A549 (cell line): ENCODE results near the gene VIPAS39. TPM values are rescaled to one million over a fixed set of nuclear protein-coding genes. Genes with fewer than 3 reads are reported as not detected.

Source experiments
- ATAC-seq, 2 experiments: fragments of 200-7000 bp in 1 of 2; fragments of >200 bp in 1 of 2; cut with Nextera tagmentation in 1 of 2; cut with Tn5 transposase in 1 of 2; 3 replicates each; pipeline versions ENCODE4 v1.8.0 to v1.9.1; 2018 to 2020; ENCODE audit warnings: mild to moderate bottlenecking in 1 of 2, moderate library complexity in 1 of 2
- CTCF ChIA-PET: fragments of 300-600 bp; sonication (Branson Sonifier 250); formaldehyde crosslinking; extraction: SDS; loops from one replicate; lab custom pipeline; 2021; ENCODE audit warnings: antibody characterized with exemption, inconsistent platforms; lab: Yijun Ruan, JAX
- POLR2A ChIA-PET: fragments of 350-600 bp; formaldehyde crosslinking; extraction: SDS; loops from one replicate; lab custom pipeline; 2021; ENCODE audit warnings: antibody characterized with exemption, inconsistent platforms; lab: Yijun Ruan, JAX
- DNase-seq, 2 experiments: peaks; one replicate each; pipeline versions ENCODE4 v3.0.0 to v3.0.0-alpha.2; 2011 to 2016; ENCODE audit warnings: low read depth in 1 of 2, low spot score in 1 of 2
- FAIRE-seq: peaks from 2 replicates; lab custom pipeline; 2011; peaks lifted over from hg19 to GRCh38; lab: Jason Lieb, UNC
- H3K27ac ChIP-seq, 2 experiments: fragments of >200 bp; sonication (Bioruptor Twin); formaldehyde crosslinking; 3 replicates each; pipeline ENCODE4 v1.5.1; 2016 to 2017
- H3K4me1 ChIP-seq: fragments of >200 bp; sonication (Bioruptor Twin); formaldehyde crosslinking; 3 replicates; pipeline ENCODE4 v1.6.1; 2016
- H3K4me2 ChIP-seq: fragments of >200 bp; sonication (Bioruptor Twin); formaldehyde crosslinking; 3 replicates; pipeline ENCODE4 v1.6.1; 2016
- H3K4me3 ChIP-seq: fragments of >200 bp; sonication (Bioruptor Twin); formaldehyde crosslinking; 3 replicates; pipeline ENCODE4 v1.5.1; 2016
- H3K9me3 ChIP-seq: fragments of >200 bp; sonication (Bioruptor Twin); formaldehyde crosslinking; 3 replicates; pipeline ENCODE4 v1.6.1; 2016
- ATOH8 ChIP-seq: fragments of 250-450 bp; sonication (Bioruptor Pico); IDR thresholded peaks from 2 replicates; pipeline ENCODE4 v1.5.0; 2020; ENCODE audit warnings: low read depth, mild to moderate bottlenecking, moderate library complexity
- BHLHE40 ChIP-seq: IDR thresholded peaks from 2 replicates; pipeline ENCODE4 v1.6.1; 2012; ENCODE audit warnings: low read depth, low read length, inconsistent platforms
- CBX8 ChIP-seq: fragments of 200-600 bp; sonication (generic); IDR thresholded peaks from 2 replicates; pipeline ENCODE4 v1.6.1; 2016
- E2F6 ChIP-seq: IDR thresholded peaks from 2 replicates; pipeline ENCODE4 v1.6.1; 2012; ENCODE audit warnings: low read depth, borderline replicate concordance
- EHMT2 ChIP-seq: fragments of 200-600 bp; sonication (generic); IDR thresholded peaks from 2 replicates; pipeline ENCODE4 v1.6.1; 2016; ENCODE audit warnings: antibody characterized with exemption, low read depth, mild to moderate bottlenecking, moderate library complexity
- ELK1 ChIP-seq: fragments of 150-350 bp; IDR thresholded peaks from 2 replicates; pipeline ENCODE4 v1.6.1; 2014; ENCODE audit warnings: low read depth, mild to moderate bottlenecking, low read length
- EP300 ChIP-seq, 2 experiments: fragments of >200 bp; sonication (Bioruptor Twin); formaldehyde crosslinking; IDR thresholded peaks; 2 replicates in 1 of 2; 3 replicates in 1 of 2; pipeline ENCODE4 v1.6.1; 2016 to 2017
- ESRRA ChIP-seq: fragments of 150-350 bp; IDR thresholded peaks from 2 replicates; pipeline ENCODE4 v1.6.1; 2014; ENCODE audit warnings: mild to moderate bottlenecking, low read length, borderline replicate concordance
- HDAC2 ChIP-seq: fragments of 200-600 bp; sonication (generic); IDR thresholded peaks from 2 replicates; pipeline ENCODE4 v1.6.1; 2016
- HEYL ChIP-seq: fragments of 250-450 bp; sonication (Bioruptor Pico); IDR thresholded peaks from 2 replicates; pipeline ENCODE4 v1.8.0; 2021; ENCODE audit warnings: mild to moderate bottlenecking, moderate library complexity
- HOXA7 ChIP-seq: fragments of 250-450 bp; sonication (Bioruptor Pico); IDR thresholded peaks from 2 replicates; pipeline ENCODE4 v1.5.0; 2020; ENCODE audit warnings: mild to moderate bottlenecking, moderate library complexity
- HOXB13 ChIP-seq: fragments of 250-450 bp; sonication (Bioruptor Pico); IDR thresholded peaks from 2 replicates; pipeline ENCODE4 v1.5.0; 2020; ENCODE audit warnings: low read depth, mild to moderate bottlenecking, moderate library complexity
- HOXB5 ChIP-seq: fragments of 250-450 bp; sonication (Bioruptor Pico); IDR thresholded peaks from 2 replicates; pipeline ENCODE4 v1.5.0; 2020; ENCODE audit warnings: mild to moderate bottlenecking, moderate library complexity
- JUN ChIP-seq, 2 experiments: fragments of >200 bp; sonication (Bioruptor Twin); formaldehyde crosslinking; IDR thresholded peaks; 2 replicates in 1 of 2; 3 replicates in 1 of 2; pipeline ENCODE4 v1.6.1; 2016 to 2017
- JUNB ChIP-seq: fragments of >200 bp; sonication (Bioruptor Twin); formaldehyde crosslinking; IDR thresholded peaks from 2 replicates; pipeline ENCODE4 v1.6.1; 2016
- MAFK ChIP-seq: fragments of 450-650 bp; IDR thresholded peaks from 2 replicates; pipeline ENCODE4 v1.6.1; 2014; ENCODE audit not compliant: partially characterized antibody
- MAZ ChIP-seq: fragments of 150-350 bp; IDR thresholded peaks from 2 replicates; pipeline ENCODE4 v1.6.1; 2014; ENCODE audit warnings: antibody characterized with exemption, low read depth, low read length, borderline replicate concordance
- MYC ChIP-seq: IDR thresholded peaks from 2 replicates; pipeline ENCODE4 v1.6.1; 2012; ENCODE audit warnings: mild to moderate bottlenecking, inconsistent platforms, low read length, improper control_type of control experiment, borderline replicate concordance
- NFE2L2 ChIP-seq: fragments of 150-350 bp; conservative IDR thresholded peaks from 2 replicates; pipeline ENCODE4 v1.6.1; 2014; ENCODE audit warnings: low read length
- NPAS2 ChIP-seq: fragments of 250-450 bp; sonication (Bioruptor Pico); IDR thresholded peaks from 2 replicates; pipeline ENCODE4 v1.8.0; 2022; ENCODE audit warnings: mild to moderate bottlenecking, moderate library complexity, borderline replicate concordance
- PHF8 ChIP-seq: fragments of 200-600 bp; sonication (generic); IDR thresholded peaks from 2 replicates; pipeline ENCODE4 v1.6.1; 2016; ENCODE audit warnings: low read depth, mild to moderate bottlenecking, antibody characterized with exemption, moderate library complexity, borderline replicate concordance
- POLR2A ChIP-seq: IDR thresholded peaks from 2 replicates; pipeline ENCODE4 v1.6.1; 2012; ENCODE audit warnings: mild to moderate bottlenecking, low read length
- RAD21 ChIP-seq, 2 experiments: fragments of >200 bp in 1 of 2; sonication (Bioruptor Twin) in 1 of 2; formaldehyde crosslinking in 1 of 2; IDR thresholded peaks in 1 of 2; conservative IDR thresholded peaks in 1 of 2; 2 replicates in 1 of 2; 3 replicates in 1 of 2; pipeline ENCODE4 v1.6.1; 2012 to 2018; ENCODE audit warnings: inconsistent platforms in 1 of 2
- REST ChIP-seq: fragments of 200-600 bp; sonication (generic); IDR thresholded peaks from 2 replicates; pipeline ENCODE4 v1.6.1; 2016; ENCODE audit warnings: antibody characterized with exemption, mild to moderate bottlenecking, moderate library complexity
- RNF2 ChIP-seq: fragments of 200-600 bp; sonication (generic); IDR thresholded peaks from 2 replicates; pipeline ENCODE4 v1.6.1; 2016; ENCODE audit warnings: low read depth, mild to moderate bottlenecking, antibody characterized with exemption, moderate library complexity, borderline replicate concordance
- ZFP36 ChIP-seq: fragments of 450-650 bp; IDR thresholded peaks from 2 replicates; pipeline ENCODE4 v1.6.1; 2014; ENCODE audit warnings: borderline replicate concordance; ENCODE audit not compliant: partially characterized antibody
- ZNF302 ChIP-seq: fragments of 250-450 bp; sonication (Bioruptor Pico); IDR thresholded peaks from 2 replicates; pipeline ENCODE4 v1.9.0; 2021; ENCODE audit warnings: inconsistent platforms, mild to moderate bottlenecking, moderate library complexity
- WGBS: methylation state at CpG from one replicate; pipeline ENCODE4 v1.1.6; 2017; ENCODE audit errors: missing lambda C conversion rate; 5-methylcytosine and 5-hydroxymethylcytosine counted together
- polyA plus RNA-seq, 4 experiments: library from polyadenylated mRNA; depleted of rRNA in 3 of 4; stranded (reverse); fragments of >200 nt; fragmentation: RNase III in 1 of 4; extraction: RNeasy Plus Mini Kit Qiagen cat#74134 plus additional on column Dnase treatment in 1 of 4; gene quantifications; 2 replicates in 3 of 4; 3 replicates in 1 of 4; pipeline ENCODE4 v1.2.3, GENCODE V29; 2011 to 2017

VIPAS39 gene
- polyA plus RNA-seq, 2 of the 4 experiments (the other 2 are of a cell fraction): 14.9 to 35.8 TPM

- Histone ChIP-seq H3K4me2 (no peak overlapping the region), H3K4me1 (peaks cover 6% of the 10 kb centered on the region; the same call in 1 of the 3 replicates), H3K27ac (no peak overlapping the region), H3K9me3 (no peaks in the 10 kb centered on the region), H3K4me3 (no peak overlapping the region)
- no peak for FAIRE-seq
- no peak for DNase-seq
- CTCF ChIA-PET: no interaction called here
- 82% methylated on average over 7 of the region's 7 CpGs for WGBS
- ATAC-seq: no peak
- POLR2A ChIA-PET: no interaction called here
- no peak for TF ChIP-seq BHLHE40
- no peak for TF ChIP-seq POLR2A
- no peak for TF ChIP-seq MAZ
- no peak for TF ChIP-seq HEYL (CRISPR knock-in tag)
- no peak for TF ChIP-seq ATOH8 (CRISPR knock-in tag)
- TF ChIP-seq NPAS2 (CRISPR knock-in tag): no peak
- TF ChIP-seq HOXB5 (CRISPR knock-in tag): no peak
- no peak for TF ChIP-seq EHMT2
- no peak for TF ChIP-seq JUN (IDR thresholded peaks at IDR 0.05)
- no peak for TF ChIP-seq REST
- TF ChIP-seq HOXA7 (CRISPR knock-in tag): no peak
- no peak for TF ChIP-seq ESRRA
- no peak for TF ChIP-seq PHF8
- TF ChIP-seq MAFK: no peak
- TF ChIP-seq CBX8: no peak
- no peak for TF ChIP-seq ELK1
Observed at GRCh38 chr14:77495334-77495733, 37.9 kb upstream of the VIPAS39 start.

- Histone ChIP-seq H3K4me2 (no peak overlapping the region), H3K9me3 (no peaks in the 10 kb centered on the region), H3K4me3 (no peak overlapping the region)
- WGBS: 84% methylated on average over 5 of the region's 5 CpGs
- no peak for DNase-seq
- no peak for FAIRE-seq
- POLR2A ChIA-PET: no interaction called here
- no peak for TF ChIP-seq POLR2A
- no peak for TF ChIP-seq EP300 (IDR thresholded peaks at IDR 0.05)
- no peak for TF ChIP-seq HEYL (CRISPR knock-in tag)
- TF ChIP-seq BHLHE40: no peak
- TF ChIP-seq, all 56 proteins: peak for 0
- Histone ChIP-seq H3K27ac (no peak overlapping the region), H3K4me1 (peaks cover 4% of the 10 kb centered on the region; the same call in 1 of the 3 replicates)
- CTCF ChIA-PET: interaction anchor here (1.1 kb wide), 1 partner anchor 61 kb away, joined by 3 read pairs; no protein-coding TSS in a partner anchor
- ATAC-seq: no peak
Observed at GRCh38 chr14:77491056-77491455, 33.7 kb upstream of the VIPAS39 start.

GRCh38 chr14:77490347-77490986, 33.1 kb upstream of the VIPAS39 start:
- DNase-seq (no peak), FAIRE-seq (no peak), ATAC-seq (no peak)
- CTCF ChIA-PET: interaction anchor here (1.1 kb wide), 1 partner anchor 61 kb away, joined by 3 read pairs; no protein-coding TSS in a partner anchor
- Histone ChIP-seq H3K4me3 (no peak overlapping the region), H3K9me3 (no peaks in the 10 kb centered on the region), H3K4me2 (no peak overlapping the region), H3K4me1 (peaks cover 4% of the 10 kb centered on the region; the same call in 1 of the 3 replicates), H3K27ac (no peak overlapping the region)
- POLR2A ChIA-PET: no interaction called here
- 80% methylated on average over 8 of the region's 8 CpGs for WGBS
- TF ChIP-seq ZNF302 (CRISPR knock-in tag) (no peak), HDAC2 (no peak), HOXB13 (no peak), RAD21 (conservative IDR thresholded peaks at IDR 0.05 in 1 of 2, IDR thresholded peaks at IDR 0.05 in 1 of 2) (no peak), RNF2 (no peak), MYC (no peak), NFE2L2 (no peak), ELK1 (no peak), JUNB (no peak), POLR2A (no peak), E2F6 (no peak), ZFP36 (no peak)
